Nephron (organoid): ENCODE data around the gene MRTFB.
A peak's percentile ranks its signal among the peaks of the same experiment; 100 is the strongest.

Source experiments
- H3K27ac Mint-ChIP-seq, 3 experiments: 2 replicates each; pipeline ENCODE4 v1.8.0; 2020; ENCODE audit warnings: mixed read lengths in 3 of 3, mild to moderate bottlenecking in 2 of 3, moderate library complexity in 1 of 3
- H3K27me3 Mint-ChIP-seq: 2 replicates; pipeline ENCODE4 v1.8.0; 2021; ENCODE audit warnings: low read depth, mild to moderate bottlenecking, moderate library complexity, mixed read lengths
- H3K36me3 Mint-ChIP-seq: 2 replicates; pipeline ENCODE4 v1.8.0; 2020; ENCODE audit warnings: low read depth, mixed read lengths
- H3K4me1 Mint-ChIP-seq: 2 replicates; pipeline ENCODE4 v1.8.0; 2020; ENCODE audit warnings: mixed read lengths
- H3K4me3 Mint-ChIP-seq, 3 experiments: 2 replicates each; pipeline ENCODE4 v1.8.0; 2020; ENCODE audit warnings: mild to moderate bottlenecking in 3 of 3, mixed read lengths in 3 of 3, moderate library complexity in 2 of 3
- H3K9me3 Mint-ChIP-seq: 2 replicates; pipeline ENCODE4 v1.8.0; 2020; ENCODE audit warnings: mixed read lengths
- TF ChIP-seq, protein P1 (sequence below), 3 experiments: fragments of 200-600 bp; sonication (generic); IDR thresholded peaks; one replicate each; pipeline ENCODE4 v1.5.0; 2021; ENCODE audit warnings: antibody characterized with exemption in 3 of 3; ENCODE audit not compliant: unreplicated experiment in 3 of 3

The MRTFB gene

GRCh38 chr16:14307527-14308367 is 236.6 kb downstream of the MRTFB start:
- TF ChIP-seq, protein P1, sequence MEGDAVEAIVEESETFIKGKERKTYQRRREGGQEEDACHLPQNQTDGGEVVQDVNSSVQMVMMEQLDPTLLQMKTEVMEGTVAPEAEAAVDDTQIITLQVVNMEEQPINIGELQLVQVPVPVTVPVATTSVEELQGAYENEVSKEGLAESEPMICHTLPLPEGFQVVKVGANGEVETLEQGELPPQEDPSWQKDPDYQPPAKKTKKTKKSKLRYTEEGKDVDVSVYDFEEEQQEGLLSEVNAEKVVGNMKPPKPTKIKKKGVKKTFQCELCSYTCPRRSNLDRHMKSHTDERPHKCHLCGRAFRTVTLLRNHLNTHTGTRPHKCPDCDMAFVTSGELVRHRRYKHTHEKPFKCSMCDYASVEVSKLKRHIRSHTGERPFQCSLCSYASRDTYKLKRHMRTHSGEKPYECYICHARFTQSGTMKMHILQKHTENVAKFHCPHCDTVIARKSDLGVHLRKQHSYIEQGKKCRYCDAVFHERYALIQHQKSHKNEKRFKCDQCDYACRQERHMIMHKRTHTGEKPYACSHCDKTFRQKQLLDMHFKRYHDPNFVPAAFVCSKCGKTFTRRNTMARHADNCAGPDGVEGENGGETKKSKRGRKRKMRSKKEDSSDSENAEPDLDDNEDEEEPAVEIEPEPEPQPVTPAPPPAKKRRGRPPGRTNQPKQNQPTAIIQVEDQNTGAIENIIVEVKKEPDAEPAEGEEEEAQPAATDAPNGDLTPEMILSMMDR (IDR thresholded peaks at IDR 0.05; ENCODE audit: unreplicated experiment in 3 of 3), result no peak
- Mint-ChIP-seq H3K36me3 (no peaks in the 10 kb centered on the region), H3K9me3 (no peaks in the 10 kb centered on the region), H3K4me3 (no peak overlapping the region), H3K27me3 (peaks cover 31% of the 10 kb centered on the region), H3K27ac (no peak overlapping the region), H3K4me1 (peaks cover 50% of the 10 kb centered on the region)

- H3K36me3 Mint-ChIP-seq, result no peaks in the 10 kb centered on the region
- peaks cover 27% of the 10 kb centered on the region for H3K27me3 Mint-ChIP-seq
- H3K27ac Mint-ChIP-seq, result no peak overlapping the region
- H3K9me3 Mint-ChIP-seq, result no peaks in the 10 kb centered on the region
- H3K4me3 Mint-ChIP-seq, result no peak overlapping the region
- H3K4me1 Mint-ChIP-seq, result peaks cover 50% of the 10 kb centered on the region
- TF ChIP-seq, protein P1 (IDR thresholded peaks at IDR 0.05; ENCODE audit: unreplicated experiment in 3 of 3), result no peak
Measured at GRCh38 chr16:14308368-14308723, 237.2 kb downstream of the MRTFB start.

DNA sequence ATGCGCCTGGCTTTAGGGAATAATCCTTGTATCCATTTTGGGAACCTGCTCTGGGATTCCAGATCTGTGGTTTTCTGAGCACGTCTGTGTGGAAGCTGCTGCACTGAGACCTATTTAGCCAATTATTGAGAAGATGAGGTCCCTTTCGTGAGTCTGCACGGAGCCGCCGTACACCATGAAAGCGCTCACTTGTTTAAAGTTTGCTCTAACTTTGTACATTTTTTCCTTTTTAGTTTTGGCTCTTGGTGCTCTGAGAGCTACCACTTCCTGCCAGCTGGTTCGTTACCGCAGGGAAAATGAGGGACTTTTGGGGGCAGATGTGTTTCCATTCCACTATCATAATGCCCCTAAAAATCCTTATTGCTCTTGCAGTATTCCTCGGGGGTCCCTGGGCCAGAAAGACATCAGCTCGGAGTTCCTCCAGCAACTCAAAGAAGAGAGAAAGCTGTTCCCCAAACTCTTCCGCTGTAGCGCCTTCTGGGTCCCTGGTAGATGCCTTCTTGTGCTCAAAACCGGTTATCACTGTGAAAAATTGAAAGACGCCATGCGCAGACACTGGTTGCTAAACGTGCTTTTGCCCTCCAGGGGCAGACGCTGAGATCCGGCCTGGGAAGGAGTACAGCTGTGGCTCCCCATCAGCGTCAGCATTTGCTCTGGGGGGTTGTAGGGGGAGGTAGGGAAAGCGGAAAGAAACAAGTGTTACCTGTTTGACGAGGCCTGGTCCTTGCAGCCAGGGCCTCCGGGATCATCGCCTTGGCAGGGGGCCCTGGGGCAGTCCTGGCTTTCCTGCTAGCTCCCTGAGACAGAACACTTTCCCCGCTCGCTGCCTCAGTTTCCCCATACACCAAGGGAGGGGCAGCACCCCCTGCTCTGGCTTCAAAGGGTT is 238.1 kb downstream of the MRTFB start:
- Mint-ChIP-seq H3K27ac (peak overlapping the region; percentile 12 to 74 (median 69)), H3K4me1 (peaks cover 52% of the 10 kb centered on the region), H3K27me3 (peaks cover 21% of the 10 kb centered on the region), H3K36me3 (no peaks in the 10 kb centered on the region), H3K9me3 (no peaks in the 10 kb centered on the region), H3K4me3 (peak overlapping the region in 1 of 3 experiments; percentile 20)
- TF ChIP-seq, protein P1 (IDR thresholded peaks at IDR 0.05; ENCODE audit: unreplicated experiment in 3 of 3), result no peak

DNA sequence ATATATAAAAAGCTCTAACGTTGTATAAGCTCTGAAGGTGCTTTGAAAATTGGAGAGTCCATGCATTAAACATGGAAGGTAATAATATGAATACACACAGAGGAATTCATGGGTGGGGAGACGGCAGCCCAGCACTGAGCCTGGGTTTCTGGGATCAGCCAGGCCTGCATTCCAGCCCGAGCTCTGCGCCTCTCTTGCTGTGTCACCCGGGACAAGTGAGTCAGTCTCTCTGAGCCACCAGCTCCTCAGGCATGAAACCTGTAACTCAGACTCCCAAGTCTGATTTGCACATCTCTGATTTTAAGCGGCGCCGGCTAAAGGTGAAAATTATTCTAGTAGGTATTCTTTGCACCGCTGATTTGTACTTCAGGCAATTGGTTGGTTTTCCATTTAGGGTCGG is 238.8 kb downstream of the MRTFB start:
- H3K27ac Mint-ChIP-seq, result peak overlapping the region; percentile 12 to 83 (median 69)
- H3K9me3 Mint-ChIP-seq, result no peaks in the 10 kb centered on the region
- TF ChIP-seq, protein P1 (IDR thresholded peaks at IDR 0.05; ENCODE audit: unreplicated experiment in 3 of 3), result no peak

DNA sequence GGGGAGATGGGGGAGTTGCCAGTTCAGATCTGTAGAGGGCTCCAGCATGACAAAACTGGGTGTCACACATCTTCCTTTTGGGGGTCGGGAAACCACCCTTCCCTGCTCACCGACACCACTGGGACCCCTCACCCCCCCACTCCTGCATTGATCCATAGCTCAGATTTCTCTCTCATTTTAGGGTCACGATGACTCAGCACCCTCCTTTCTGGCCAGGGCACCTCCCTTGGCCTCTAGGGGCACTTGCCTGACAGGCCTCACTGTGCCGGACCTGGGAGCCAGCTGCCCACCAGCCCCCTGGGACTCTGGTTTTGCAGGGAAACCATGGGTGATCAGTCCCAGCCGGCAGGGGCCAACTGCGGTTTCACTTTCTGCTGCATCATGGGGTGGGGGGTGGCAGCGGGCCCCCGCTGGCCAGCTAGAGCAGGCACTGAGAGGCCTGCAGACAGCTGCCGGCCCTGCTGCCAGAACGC is 239.4 kb downstream of the MRTFB start:
- no peaks in the 10 kb centered on the region for H3K9me3 Mint-ChIP-seq
- H3K27ac Mint-ChIP-seq, result peak overlapping the region in 1 of 3 experiments; percentile 83
- H3K4me1 Mint-ChIP-seq, result peaks cover 44% of the 10 kb centered on the region

More for the DNA sequence above, 238.8 kb downstream of the MRTFB start:
- no peaks in the 10 kb centered on the region for H3K36me3 Mint-ChIP-seq
- H3K27me3 Mint-ChIP-seq, result peaks cover 21% of the 10 kb centered on the region
- H3K4me3 Mint-ChIP-seq, result no peak overlapping the region
- peaks cover 50% of the 10 kb centered on the region for H3K4me1 Mint-ChIP-seq

More for the DNA sequence above, 239.4 kb downstream of the MRTFB start:
- H3K4me3 Mint-ChIP-seq, result no peak overlapping the region
- peaks cover 20% of the 10 kb centered on the region for H3K27me3 Mint-ChIP-seq
- TF ChIP-seq, protein P1 (IDR thresholded peaks at IDR 0.05; ENCODE audit: unreplicated experiment in 3 of 3), result no peak
- H3K36me3 Mint-ChIP-seq, result no peaks in the 10 kb centered on the region
